Common myeloid progenitor, CD34-positive (primary cell): Measurements from ENCODE around the gene NDUFB7.

Experiments used
- CTCF ChIA-PET: fragments of 350-600 bp; sonication (Branson Sonifier 250); formaldehyde crosslinking; loops from one replicate; lab custom pipeline; 2021; ENCODE audit warnings: antibody characterized with exemption; lab: Charles Lee
- POLR2A ChIA-PET: fragments of 350-600 bp; sonication (Branson Sonifier 250); formaldehyde crosslinking; loops from one replicate; lab custom pipeline; 2021; ENCODE audit warnings: antibody characterized with exemption; lab: Charles Lee
- DNase-seq, 3 donors: peaks; one replicate each; pipeline versions ENCODE4 v3.0.0 to v3.0.0-alpha.2; 2013
- H3K27ac ChIP-seq, 2 experiments: 1 replicate in 1 of 2; 2 replicates in 1 of 2; pipeline ENCODE4 v1.7.0; 2013; ENCODE audit warnings: inconsistent platforms in 2 of 2, low read length in 2 of 2, mild to moderate bottlenecking in 2 of 2, low read depth in 1 of 2, moderate library complexity in 1 of 2; ENCODE audit not compliant: severe bottlenecking in 2 of 2, insufficient read depth in 1 of 2, poor library complexity in 1 of 2
- H3K27me3 ChIP-seq, 5 experiments: replicated peaks in 2 of 5; 1 replicate in 3 of 5; 2 replicates in 2 of 5; pipeline versions ENCODE4 v1.6.1 to v1.7.0; 2013; ENCODE audit warnings: low read length in 4 of 5, mild to moderate bottlenecking in 2 of 5, moderate library complexity in 2 of 5, inconsistent platforms in 1 of 5; ENCODE audit not compliant: insufficient read depth in 5 of 5, control insufficient read depth in 4 of 5
- H3K36me3 ChIP-seq, 4 experiments: 1 replicate in 2 of 4; 2 replicates in 2 of 4; pipeline versions ENCODE4 v1.6.1 to v1.7.0; 2013; ENCODE audit warnings: low read length in 3 of 4, control low read depth in 1 of 4, mild to moderate bottlenecking in 1 of 4; ENCODE audit not compliant: control insufficient read depth in 4 of 4, insufficient read depth in 4 of 4
- H3K4me1 ChIP-seq, 4 experiments: 1 replicate in 3 of 4; 2 replicates in 1 of 4; pipeline versions ENCODE4 v1.6.1 to v1.7.1; 2013; ENCODE audit warnings: low read length in 3 of 4, mild to moderate bottlenecking in 3 of 4, control low read depth in 1 of 4, inconsistent platforms in 1 of 4, moderate library complexity in 1 of 4; ENCODE audit not compliant: control insufficient read depth in 4 of 4, insufficient read depth in 4 of 4; ENCODE audit errors: control extremely low read depth in 1 of 4
- H3K4me3 ChIP-seq, 7 experiments: 1 replicate in 4 of 7; 2 replicates in 3 of 7; pipeline versions ENCODE4 v1.5.1 to v1.7.0; 2013; ENCODE audit warnings: mild to moderate bottlenecking in 7 of 7, low read length in 6 of 7, moderate library complexity in 6 of 7, inconsistent platforms in 2 of 7, low read depth in 2 of 7, control low read depth in 1 of 7; ENCODE audit not compliant: insufficient read depth in 4 of 7, control insufficient read depth in 1 of 7; ENCODE audit errors: extremely low read depth in 1 of 7
- H3K9me3 ChIP-seq, 5 experiments: 1 replicate in 4 of 5; 2 replicates in 1 of 5; pipeline versions ENCODE4 v1.6.1 to v1.7.1; 2013; ENCODE audit warnings: low read length in 4 of 5, mild to moderate bottlenecking in 2 of 5, inconsistent platforms in 1 of 5, low read depth in 1 of 5, moderate library complexity in 1 of 5; ENCODE audit not compliant: control insufficient read depth in 4 of 5, insufficient read depth in 2 of 5; ENCODE audit errors: control extremely low read depth in 1 of 5
- WGBS: methylation state at CpG from one replicate; pipeline ENCODE4 v1.1.5; 2013; ENCODE audit not compliant: insufficient coverage; 5-methylcytosine and 5-hydroxymethylcytosine counted together

The NDUFB7 gene

DNA sequence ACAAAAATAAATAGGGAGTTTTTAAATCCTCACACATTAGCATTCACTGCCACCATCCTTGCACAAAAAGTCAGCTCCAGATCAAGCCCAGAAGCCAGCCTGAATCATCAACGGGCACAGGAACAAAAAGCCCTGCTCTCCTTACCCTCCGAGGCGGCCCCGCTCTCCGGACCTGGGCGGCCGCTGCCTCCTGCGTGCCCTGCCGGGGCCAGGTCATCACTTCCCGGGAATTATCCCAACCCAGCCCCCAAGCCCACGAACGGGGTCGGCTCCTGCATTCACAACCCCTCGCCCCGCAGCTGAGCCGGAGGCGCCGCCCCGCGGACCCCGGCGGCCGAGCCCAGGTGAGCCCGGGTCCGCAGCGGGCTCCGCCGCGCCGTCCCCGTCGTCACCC lies 54.4 kb downstream of the NDUFB7 start:
- CTCF ChIA-PET: interaction anchor here (1.0 to 2.0 kb wide), 3 partner anchors 14 to 39 kb away, joined by 4 read pairs; no protein-coding TSS in a partner anchor
- POLR2A ChIA-PET: interaction anchor here (0.6 to 2.5 kb wide), 9 partner anchors 8 to 259 kb away, joined by 3 to 32 read pairs (median 11); partner anchors contain the start of gene TECR
- peaks cover 2 to 44% (median 25%) of the 10 kb centered on the region in 4 experiments for H3K4me1 ChIP-seq
- H3K36me3 ChIP-seq: peaks cover 7 to 33% (median 25%) of the 10 kb centered on the region in 4 experiments
- no peaks in the 10 kb centered on the region for H3K27me3 ChIP-seq
- H3K27ac ChIP-seq: peak overlapping the region; percentile 93 to 96
- no peak for DNase-seq
- H3K4me3 ChIP-seq: peak overlapping the region; percentile 85 to 96 (median 93)
- H3K9me3 ChIP-seq: no peaks in the 10 kb centered on the region
- 0% methylated on average over 6 of the region's 32 CpGs for WGBS

DNA sequence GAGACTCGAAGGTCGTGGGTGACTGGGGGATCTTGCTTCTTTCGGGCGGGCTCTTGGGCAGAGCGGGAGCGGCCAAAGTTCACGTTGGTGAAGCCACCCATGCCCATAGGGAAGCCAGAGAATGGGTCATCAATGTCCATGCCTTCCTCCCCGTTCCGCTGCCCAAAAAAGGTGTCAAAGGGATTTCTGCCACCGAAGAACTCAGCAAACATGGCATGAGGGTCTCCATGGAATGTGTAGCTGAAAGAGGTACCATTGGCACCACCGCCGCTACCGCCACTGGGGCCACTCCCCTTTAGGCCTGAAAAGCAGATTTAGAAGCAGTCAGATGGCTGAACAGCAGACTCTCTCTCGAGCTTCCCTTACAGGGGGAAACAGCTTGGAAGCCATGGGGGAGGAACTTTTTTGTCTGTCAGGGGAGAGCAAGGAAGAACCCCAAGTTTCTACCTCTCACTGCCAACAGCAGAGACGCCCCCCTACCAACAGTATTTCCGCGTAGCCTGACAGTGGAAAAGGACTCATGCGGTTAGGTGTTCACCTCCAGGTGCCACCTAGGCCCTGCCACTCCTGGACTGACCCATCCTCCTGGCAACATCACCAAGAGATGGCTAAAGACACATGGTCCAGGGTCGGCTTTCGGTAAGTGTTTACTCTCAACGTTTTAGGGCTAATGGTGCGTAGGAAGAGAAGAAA lies 55.0 kb downstream of the NDUFB7 start:
- Histone ChIP-seq H3K27me3 (no peaks in the 10 kb centered on the region), H3K36me3 (peaks cover 7 to 33% (median 25%) of the 10 kb centered on the region in 4 experiments), H3K9me3 (no peaks in the 10 kb centered on the region), H3K27ac (peak overlapping the region; percentile 93 to 96), H3K4me1 (peaks cover 2 to 42% (median 25%) of the 10 kb centered on the region in 4 experiments), H3K4me3 (peak overlapping the region; percentile 85 to 96 (median 93))
- 56% methylated on average over 13 of the region's 22 CpGs for WGBS
- ChIA-PET CTCF (interaction anchor here (0.7 to 1.3 kb wide), 2 partner anchors 37 to 40 kb away, joined by 3 to 4 read pairs; no protein-coding TSS in a partner anchor), POLR2A (interaction anchor here (1.3 to 2.5 kb wide), 5 partner anchors 7 to 260 kb away, joined by 3 to 32 read pairs (median 11); no protein-coding TSS in a partner anchor)
- DNase-seq: peak in 2 of 3 donors; percentile 30 to 36
